SK-N-SH (cell line): ENCODE measurements around the gene FRMD6. TPM values are rescaled to one million over a fixed set of nuclear protein-coding genes. Genes with fewer than 3 reads are reported as not detected.

Experiments used
- CTCF ChIA-PET: fragments of 300-600, 350-600 bp; formaldehyde crosslinking; extraction: SDS; loops from one replicate; lab custom pipeline; 2021; lab: Yijun Ruan, JAX
- POLR2A ChIA-PET: fragments of 350-600 bp; sonication (Branson Sonifier 250); formaldehyde crosslinking; extraction: SDS; loops from one replicate; lab custom pipeline; 2020; ENCODE audit warnings: antibody characterized with exemption, inconsistent platforms; lab: Yijun Ruan, JAX
- DNase-seq: peaks from one replicate; pipeline ENCODE4 v3.0.0; 2012
- H2AFZ ChIP-seq: fragments of 200-600 bp; sonication (generic); 2 replicates; pipeline ENCODE4 v1.8.1; 2016; ENCODE audit warnings: antibody characterized with exemption, mild to moderate bottlenecking, low read depth
- H3F3A ChIP-seq: fragments of 200-600 bp; sonication (generic); replicated peaks from 2 replicates; pipeline ENCODE3; 2016; ENCODE audit warnings: antibody characterized with exemption, mild to moderate bottlenecking; ENCODE audit not compliant: insufficient read depth
- H3K27ac ChIP-seq, 2 experiments: fragments of 200-500 bp in 1 of 2; fragments of 200-600 bp in 1 of 2; sonication (Bioruptor generic) in 1 of 2; sonication (generic), shearing (Covaris generic) in 1 of 2; 2 replicates each; pipeline versions ENCODE4 v1.5.1 to v1.6.1; 2014 to 2016; ENCODE audit warnings: low read depth in 2 of 2, inconsistent platforms in 1 of 2, low read length in 1 of 2, mild to moderate bottlenecking in 1 of 2, mixed read lengths in 1 of 2
- H3K27me3 ChIP-seq: fragments of 200-600 bp; sonication (generic), shearing (Covaris generic); 2 replicates; pipeline ENCODE4 v1.6.1; 2016; ENCODE audit warnings: mixed run types; ENCODE audit not compliant: insufficient read depth
- H3K36me3 ChIP-seq, 2 experiments: fragments of 200-500 bp in 1 of 2; fragments of 200-600 bp in 1 of 2; sonication (Bioruptor generic) in 1 of 2; sonication (generic) in 1 of 2; replicated peaks in 1 of 2; 2 replicates each; pipeline versions ENCODE3 to v1.5.1; 2014 to 2016; ENCODE audit warnings: low read length in 1 of 2, mild to moderate bottlenecking in 1 of 2; ENCODE audit not compliant: insufficient read depth in 2 of 2, control insufficient read depth in 1 of 2
- H3K4me1 ChIP-seq, 2 experiments: fragments of 200-500 bp in 1 of 2; fragments of 200-600 bp in 1 of 2; sonication (Bioruptor generic) in 1 of 2; sonication (generic), shearing (Covaris generic) in 1 of 2; 2 replicates each; pipeline versions ENCODE4 v1.5.1 to v1.6.1; 2014 to 2016; ENCODE audit warnings: low read depth in 1 of 2, low read length in 1 of 2, mixed run types in 1 of 2; ENCODE audit not compliant: insufficient read depth in 2 of 2, control insufficient read depth in 1 of 2
- H3K4me2 ChIP-seq: fragments of 200-600 bp; sonication (generic), shearing (Covaris generic); 2 replicates; pipeline ENCODE4 v1.6.1; 2017; ENCODE audit warnings: mixed run types
- H3K4me3 ChIP-seq, 2 experiments: fragments of 200-500 bp in 1 of 2; fragments of 200-600 bp in 1 of 2; sonication (Bioruptor generic) in 1 of 2; sonication (generic), shearing (Covaris generic) in 1 of 2; 2 replicates each; pipeline versions ENCODE4 v1.5.1 to v1.8.1; 2014 to 2016; ENCODE audit warnings: low read depth in 2 of 2, inconsistent platforms in 1 of 2, low read length in 1 of 2, mild to moderate bottlenecking in 1 of 2, mixed read lengths in 1 of 2, moderate library complexity in 1 of 2
- H3K79me2 ChIP-seq: fragments of 200-600 bp; sonication (generic); 2 replicates; pipeline ENCODE4 v1.8.1; 2017; ENCODE audit warnings: mild to moderate bottlenecking; ENCODE audit not compliant: insufficient read depth
- H3K9ac ChIP-seq: fragments of 200-600 bp; sonication (generic); 2 replicates; pipeline ENCODE4 v1.6.1; 2017; ENCODE audit warnings: mixed run types
- H3K9me2 ChIP-seq: fragments of 200-600 bp; sonication (generic); 2 replicates; pipeline ENCODE4 v1.6.1; 2017; ENCODE audit warnings: mixed run types
- H3K9me3 ChIP-seq: fragments of 200-600 bp; sonication (generic); 2 replicates; pipeline ENCODE4 v1.6.1; 2017; ENCODE audit warnings: mixed run types, mild to moderate bottlenecking, moderate library complexity
- H4K20me1 ChIP-seq: fragments of 200-600 bp; sonication (generic); 2 replicates; pipeline ENCODE4 v1.6.1; 2017; ENCODE audit warnings: mild to moderate bottlenecking, mixed run types; ENCODE audit not compliant: insufficient read depth
- EP300 ChIP-seq, 2 experiments: IDR thresholded peaks; 2 replicates each; pipeline versions ENCODE4 v1.4.0 to v1.6.1; 2012; ENCODE audit warnings: borderline replicate concordance in 1 of 2, low read depth in 1 of 2, low read length in 1 of 2
- EZH2phosphoT487 ChIP-seq: fragments of 200-600 bp; sonication (generic); IDR thresholded peaks from 2 replicates; pipeline ENCODE4 v1.6.1; 2017; ENCODE audit warnings: low read depth, mixed run types, mild to moderate bottlenecking, antibody characterized with exemption, moderate library complexity, borderline replicate concordance
- FOXM1 ChIP-seq: IDR thresholded peaks from 2 replicates; pipeline ENCODE4 v1.4.0; 2012; ENCODE audit warnings: low read depth, mild to moderate bottlenecking
- GATA2 ChIP-seq: sonication (generic); formaldehyde crosslinking; IDR thresholded peaks from 2 replicates; pipeline ENCODE4 v1.5.0; 2020; ENCODE audit warnings: mild to moderate bottlenecking, missing genetic modification reagents
- NFIC ChIP-seq: IDR thresholded peaks from 2 replicates; pipeline ENCODE4 v1.4.0; 2012; ENCODE audit warnings: borderline replicate concordance
- NRF1 ChIP-seq: IDR thresholded peaks from 2 replicates; pipeline ENCODE4 v1.6.1; 2012; ENCODE audit warnings: low read depth, mild to moderate bottlenecking, low read length
- PBX3 ChIP-seq: IDR thresholded peaks from 2 replicates; pipeline ENCODE4; 2012
- REST ChIP-seq: IDR thresholded peaks from 2 replicates; pipeline ENCODE4 v1.6.1; 2012; ENCODE audit warnings: mild to moderate bottlenecking, low read depth, low read length, moderate library complexity
- RFX5 ChIP-seq: IDR thresholded peaks from 2 replicates; pipeline ENCODE4 v1.6.1; 2012; ENCODE audit warnings: mild to moderate bottlenecking, improper control_type of control experiment, low read length
- RXRA ChIP-seq: IDR thresholded peaks from 2 replicates; pipeline ENCODE4 v1.4.0; 2012; ENCODE audit warnings: low read depth, mild to moderate bottlenecking, borderline replicate concordance
- SMC3 ChIP-seq: IDR thresholded peaks from 2 replicates; pipeline ENCODE4 v1.6.1; 2012; ENCODE audit warnings: low read depth, low read length, improper control_type of control experiment
- TCF12 ChIP-seq: IDR thresholded peaks from 2 replicates; pipeline ENCODE4 v1.4.0; 2012
- TEAD4 ChIP-seq: IDR thresholded peaks from 2 replicates; pipeline ENCODE4 v1.4.0; 2012; ENCODE audit warnings: mild to moderate bottlenecking, borderline replicate concordance; ENCODE audit not compliant: insufficient read depth
- USF1 ChIP-seq: IDR thresholded peaks from 2 replicates; pipeline ENCODE4 v1.4.0; 2012; ENCODE audit warnings: low read depth, borderline replicate concordance
- USF2 ChIP-seq: fragments of 150-350 bp; IDR thresholded peaks from 2 replicates; pipeline ENCODE4 v1.6.1; 2017; ENCODE audit warnings: antibody characterized with exemption, low read length, low read depth, borderline replicate concordance
- ZBTB33 ChIP-seq: IDR thresholded peaks from 2 replicates; pipeline ENCODE4 v1.4.0; 2012; ENCODE audit warnings: low read depth, borderline replicate concordance
- WGBS: methylation state at CpG from one replicate; pipeline ENCODE4 v1.1.6; 2017; ENCODE audit warnings: low lambda C conversion rate; 5-methylcytosine and 5-hydroxymethylcytosine counted together
- polyA plus RNA-seq, 3 experiments: library from polyadenylated mRNA; depleted of rRNA; stranded (reverse); fragments of >200 nt; gene quantifications; 2 replicates each; pipeline ENCODE4 v1.2.3, GENCODE V29; 2012

Gene FRMD6
- polyA plus RNA-seq, 1 of the 3 experiments (the other 2 are of a cell fraction), result 147 TPM

GRCh38 chr14:51612449-51612848 is 39.3 kb upstream of the FRMD6 start:
- Histone ChIP-seq H3K4me2 (no peak overlapping the region), H3K4me3 (no peak overlapping the region), H3K9ac (no peak overlapping the region), H3K4me1 (peaks cover 9 to 24% of the 10 kb centered on the region in 2 experiments), H4K20me1 (no peaks in the 10 kb centered on the region), H3K36me3 (no peaks in the 10 kb centered on the region), H3K9me2 (no peaks in the 10 kb centered on the region), H3K27ac (no peak overlapping the region), H3F3A (peaks cover 18% of the 10 kb centered on the region), H3K79me2 (no peaks in the 10 kb centered on the region), H3K27me3 (no peaks in the 10 kb centered on the region), H3K9me3 (no peaks in the 10 kb centered on the region), H2AFZ (no peak overlapping the region)
- TF ChIP-seq USF2, result no peak
- TF ChIP-seq RFX5, result no peak
- TF ChIP-seq TCF12, result no peak
- TF ChIP-seq SMC3, result no peak
- no peak for TF ChIP-seq USF1
- TF ChIP-seq PBX3, result no peak
- TF ChIP-seq NFIC, result no peak
- no peak for TF ChIP-seq EZH2phosphoT487
- TF ChIP-seq ZBTB33, result no peak
- no peak for TF ChIP-seq EP300 (IDR thresholded peaks at IDR 0.05; ENCODE audit: borderline replicate concordance in 1 of 2, low read depth in 1 of 2, low read length in 1 of 2)
- no peak for TF ChIP-seq GATA2 (CRISPR knock-in tag)
- no peak for TF ChIP-seq TEAD4
- TF ChIP-seq NRF1, result no peak
- POLR2A ChIA-PET, result no interaction called here
- WGBS, result 95% methylated on average over 1 of the region's 1 CpG
- CTCF ChIA-PET, result no interaction called here
- no peak for DNase-seq

GRCh38 chr14:51613416-51613815 is 38.3 kb upstream of the FRMD6 start:
- 91% methylated on average over 3 of the region's 3 CpGs for WGBS
- H3K79me2 ChIP-seq, result no peaks in the 10 kb centered on the region
- TF ChIP-seq USF1 (no peak), SMC3 (no peak), PBX3 (no peak), REST (no peak), RXRA (no peak), FOXM1 (no peak), GATA2 (CRISPR knock-in tag) (no peak)

More at GRCh38 chr14:51613416-51613815, 38.3 kb upstream of the FRMD6 start:
- no peak overlapping the region for H3K27ac ChIP-seq
- H3K4me2 ChIP-seq, result no peak overlapping the region
- no peaks in the 10 kb centered on the region for H3K9me3 ChIP-seq
- peaks cover 15% of the 10 kb centered on the region for H3F3A ChIP-seq
- no peaks in the 10 kb centered on the region for H3K36me3 ChIP-seq
- H4K20me1 ChIP-seq, result no peaks in the 10 kb centered on the region
- ChIA-PET CTCF (interaction anchor here (1.1 kb wide), 1 partner anchor 9 kb away, joined by 5 read pairs; no protein-coding TSS in a partner anchor), POLR2A (no interaction called here)
- no peaks in the 10 kb centered on the region for H3K9me2 ChIP-seq
- H3K27me3 ChIP-seq, result no peaks in the 10 kb centered on the region
- H2AFZ ChIP-seq, result no peak overlapping the region
- H3K9ac ChIP-seq, result no peak overlapping the region
- DNase-seq, result no peak
- no peak overlapping the region for H3K4me3 ChIP-seq
- H3K4me1 ChIP-seq, result peaks cover 3 to 17% of the 10 kb centered on the region in 2 experiments
